ENCODE results near the gene TSC22D1.

GRCh38 chr13:44549476-44549875, 26.7 kb downstream of the TSC22D1 start:
- TF ChIP-seq RCOR1 (IDR thresholded peaks at IDR 0.05; ENCODE audit: insufficient replicate concordance, low read length) (no peak), RAD21 (IDR thresholded peaks at IDR 0.05; ENCODE audit: low read length) (no peak), CTCF (conservative IDR thresholded peaks at IDR 0.05; ENCODE audit: low read depth, low read length) (no peak), POLR2A (IDR thresholded peaks at IDR 0.05; ENCODE audit: low read depth, low read length) (no peak), RFX5 (IDR thresholded peaks at IDR 0.05; ENCODE audit: low read depth, low read length) (no peak), SMC3 (IDR thresholded peaks at IDR 0.05; ENCODE audit: low read depth, low read length) (no peak), USF2 (IDR thresholded peaks at IDR 0.05; ENCODE audit: low read depth, low read length) (no peak), MXI1 (IDR thresholded peaks at IDR 0.05; ENCODE audit: borderline replicate concordance, low read depth, low read length) (no peak), MAFK (IDR thresholded peaks at IDR 0.05; ENCODE audit: low read depth, low read length) (no peak), MAZ (IDR thresholded peaks at IDR 0.05; ENCODE audit: borderline replicate concordance, low read depth, low read length) (no peak), CHD1 (IDR thresholded peaks at IDR 0.05; ENCODE audit: low read depth, low read length) (no peak), NFE2L2 (IDR thresholded peaks at IDR 0.05; ENCODE audit: low read depth, low read length) (no peak), CEBPB (IDR thresholded peaks at IDR 0.05; ENCODE audit: low read depth, low read length) (no peak), BHLHE40 (IDR thresholded peaks at IDR 0.05; ENCODE audit: low read depth, low read length) (no peak)

Measured in IMR-90 (cell line).